ENCODE data around the gene PCDHB12.

GRCh38 chr5:141223112-141223783 is 14.7 kb downstream of the PCDHB12 start, which contains the start of gene PCDHB14:
- TF ChIP-seq EZH2 (optimal IDR thresholded peaks at IDR 0.05; ENCODE audit: low read depth, low read length) (no peak), CTCF (IDR thresholded peaks at IDR 0.05; ENCODE audit: low read length) (peak; percentile 61), EZH2phosphoT487 (IDR thresholded peaks at IDR 0.05; ENCODE audit: low read length) (no peak)

All from MM.1S (cell line).